ENCODE measurements around the gene NSD1.

GRCh38 chr5:177261510-177261909, 127.9 kb downstream of the NSD1 start:
- TF ChIP-seq REST (IDR thresholded peaks at IDR 0.05; ENCODE audit: insufficient read depth in 1 of 2, low read depth in 2 of 2, low read length in 2 of 2), result no peak
- TF ChIP-seq POLR2AphosphoS5 (IDR thresholded peaks at IDR 0.05; ENCODE audit: low read depth, low read length), result no peak
- TF ChIP-seq TAF1 (IDR thresholded peaks at IDR 0.05; ENCODE audit: borderline replicate concordance, insufficient read depth, low read length), result no peak
- no peak for TF ChIP-seq SIN3A (IDR thresholded peaks at IDR 0.05; ENCODE audit: borderline replicate concordance, insufficient read depth, low read length)
- TF ChIP-seq FOXP2 (optimal IDR thresholded peaks at IDR 0.05; ENCODE audit: borderline replicate concordance, extremely low read depth, extremely low read length, insufficient read depth), result no peak

Data from PFSK-1 (cell line).